Measurements from ENCODE around the gene RARG. TPM values are rescaled to one million over a fixed set of nuclear protein-coding genes. Genes with fewer than 3 reads are reported as not detected.
A peak's percentile ranks its signal among the peaks of the same experiment; 100 is the strongest.

RARG gene
- total and polyA plus RNA-seq, 2 donors (not counting 3 experiments of a cell fraction or from before 2014, with no cell fraction given) = 9.9 to 19.5 TPM

DNA sequence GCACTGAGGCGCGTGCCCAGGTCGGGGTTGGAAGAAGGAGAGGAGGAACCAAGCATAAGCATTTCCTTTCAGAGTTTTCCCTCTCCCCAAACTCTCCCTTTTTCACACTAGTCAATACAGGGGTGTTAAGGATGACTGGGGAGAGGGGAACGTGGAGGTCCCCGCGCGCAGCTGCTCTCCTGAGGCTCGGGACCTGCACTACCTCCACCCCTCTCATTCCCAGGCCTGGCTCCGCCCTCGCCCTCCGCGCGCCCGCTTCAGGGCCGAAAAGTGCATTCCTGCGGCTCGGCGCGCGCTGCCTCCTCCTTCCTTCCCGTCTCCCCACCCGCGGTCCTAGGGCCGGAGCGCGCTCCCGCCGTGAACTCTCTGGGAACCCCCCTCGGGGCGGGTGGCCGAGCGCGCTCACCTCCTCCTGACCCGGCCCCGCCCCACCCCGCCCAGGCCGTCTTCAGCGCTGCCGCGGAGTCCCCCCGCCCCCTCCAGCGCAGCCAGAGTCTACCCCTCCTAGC, 11.3 kb downstream of the RARG start:
- dilution Hi-C loops (cut with MboI; ENCODE audit: extremely low pct_ligation_motif_present, low sequenced_read_pairs) = no loop called here
- Histone ChIP-seq H3K36me3 (ENCODE audit: control insufficient read depth in 2 of 2, extremely low read depth in 1 of 2, insufficient read depth in 2 of 2, low read length in 2 of 2) (no peaks in the 10 kb centered on the region), H3K4me2 (ENCODE audit: insufficient read depth, low read length) (peak overlapping the region; percentile 71), H3K27me3 (ENCODE audit: control insufficient read depth in 2 of 2, insufficient read depth in 2 of 2, low read length in 2 of 2) (no peaks in the 10 kb centered on the region), H2AFZ (ENCODE audit: low read depth, low read length) (peak overlapping the region; percentile 65), H3K79me2 (ENCODE audit: control insufficient read depth, insufficient read depth, low read length) (no peaks in the 10 kb centered on the region), H3K4me3 (replicated peaks in 1 of 3; ENCODE audit: insufficient read depth in 1 of 3, low read depth in 1 of 3, low read length in 3 of 3) (peak overlapping the region; percentile 45 to 66 (median 63)), H3K9me3 (replicated peaks; ENCODE audit: control insufficient read depth, insufficient read depth, low read length) (no peaks in the 10 kb centered on the region), H3K9ac (replicated peaks; ENCODE audit: extremely low read depth, insufficient read depth, low read length) (no peak overlapping the region), H3K4me1 (ENCODE audit: control insufficient read depth, extremely low read depth, insufficient read depth, low read length) (peaks cover 49% of the 10 kb centered on the region), H3K9me1 (replicated peaks; ENCODE audit: control insufficient read depth, extremely low read depth, insufficient read depth, low read length) (no peaks in the 10 kb centered on the region), H3K27ac (ENCODE audit: insufficient read depth, low read depth, low read length) (peak overlapping the region; percentile 88), H4K20me1 (replicated peaks; ENCODE audit: control insufficient read depth, extremely low read depth, insufficient read depth, low read length) (no peaks in the 10 kb centered on the region)
- ChIA-PET CTCF (interaction anchor here (0.6 to 4.2 kb wide), 16 partner anchors 7 to 124 kb away, joined by 3 to 29 read pairs (median 4); partner anchors contain the start of genes AAAS, ESPL1, MYG1 and PFDN5), POLR2A (interaction anchor here (0.5 to 0.6 kb wide), 3 partner anchors 17 to 145 kb away, joined by 3 to 9 read pairs (median 5); no protein-coding TSS in a partner anchor)
- BruUV-seq (replicated peaks) = no TSS peak
- TF ChIP-seq JUN (IDR thresholded peaks at IDR 0.05; ENCODE audit: borderline replicate concordance, insufficient read depth, insufficient read length, low read depth) = no peak
- TF ChIP-seq POLR2A (IDR thresholded peaks at IDR 0.05; ENCODE audit: low read depth, low read length) = peak; percentile 51
- TF ChIP-seq MYC (IDR thresholded peaks at IDR 0.05; ENCODE audit: low read depth, low read length) = no peak
- no peak for TF ChIP-seq EZH2 (IDR thresholded peaks at IDR 0.05; ENCODE audit: borderline replicate concordance, low read depth, low read length, severe bottlenecking)
- peak; percentile 87 for DNase-seq (ENCODE audit: low read depth, low spot score)
- intact Hi-C loops (cut with micrococcal nuclease) = loop anchor here (1.0 to 5.0 kb wide), 6 partner anchors 32 to 282 kb away; partner anchors contain the start of genes AAAS, CSAD, ESPL1 and PFDN5
- FAIRE-seq = peak; percentile 83

DNA sequence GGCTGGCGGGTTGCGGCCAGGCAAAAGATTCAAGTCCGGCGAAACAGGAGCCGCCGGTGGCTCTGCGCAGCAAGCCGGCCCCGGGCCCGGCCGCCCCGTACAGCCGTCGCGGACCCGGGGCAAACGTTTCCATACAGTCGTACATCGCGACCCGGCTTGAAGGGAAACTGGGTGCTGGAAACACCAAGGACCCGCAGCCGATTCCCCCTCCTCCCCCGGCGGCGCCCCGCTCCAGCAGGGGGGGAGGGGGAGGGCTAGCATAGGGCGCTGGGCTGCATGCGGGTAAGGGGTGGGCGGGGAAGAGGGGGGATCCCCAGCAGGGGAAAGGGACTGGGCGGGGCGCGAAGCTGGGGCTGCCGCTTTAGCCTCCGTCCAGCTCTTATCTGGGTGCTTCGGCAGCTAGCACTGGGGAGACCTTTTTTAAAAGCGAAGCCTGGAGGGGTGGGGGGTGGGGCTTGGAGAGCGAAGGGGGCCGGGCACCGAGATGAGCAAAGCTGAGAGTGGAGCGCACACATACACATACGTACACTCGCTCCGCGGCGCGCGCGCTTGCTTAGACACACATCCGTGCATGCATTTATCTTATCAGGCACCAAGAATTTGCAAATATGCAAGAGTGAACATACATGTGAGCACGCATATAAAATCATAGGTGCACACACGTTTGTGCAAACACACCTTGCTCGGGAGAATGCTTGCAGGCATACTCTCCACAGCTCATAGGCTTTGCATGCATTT, 11.9 kb downstream of the RARG start:
- H3K36me3 ChIP-seq (ENCODE audit: control insufficient read depth in 2 of 2, extremely low read depth in 1 of 2, insufficient read depth in 2 of 2, low read length in 2 of 2) = no peaks in the 10 kb centered on the region
- H4K20me1 ChIP-seq (replicated peaks; ENCODE audit: control insufficient read depth, extremely low read depth, insufficient read depth, low read length) = no peaks in the 10 kb centered on the region
- dilution Hi-C loops (cut with MboI; ENCODE audit: extremely low pct_ligation_motif_present, low sequenced_read_pairs) = no loop called here
- H3K27me3 ChIP-seq (ENCODE audit: control insufficient read depth in 2 of 2, insufficient read depth in 2 of 2, low read length in 2 of 2) = no peaks in the 10 kb centered on the region
- no TSS peak for BruUV-seq (replicated peaks)
- no peaks in the 10 kb centered on the region for H3K9me3 ChIP-seq (replicated peaks; ENCODE audit: control insufficient read depth, insufficient read depth, low read length)
- POLR2A ChIA-PET = interaction anchor here (0.6 kb wide), 2 partner anchors 17 to 25 kb away, joined by 3 to 4 read pairs; no protein-coding TSS in a partner anchor
- CTCF ChIA-PET = interaction anchor here (1.0 to 4.2 kb wide), 19 partner anchors 10 to 201 kb away, joined by 3 to 29 read pairs (median 4); partner anchors contain the start of genes AAAS, ESPL1, MYG1 and PFDN5
- intact Hi-C loops (cut with micrococcal nuclease) = loop anchor here (2.0 to 5.0 kb wide), 3 partner anchors 75 to 282 kb away; partner anchors contain the start of genes AAAS, PFDN5 and TARBP2
- peak overlapping the region; percentile 45 to 66 (median 63) for H3K4me3 ChIP-seq (replicated peaks in 1 of 3; ENCODE audit: insufficient read depth in 1 of 3, low read depth in 1 of 3, low read length in 3 of 3)
- TF ChIP-seq GATA2 (IDR thresholded peaks at IDR 0.05; ENCODE audit: insufficient read depth, insufficient read length, low read depth, low read length) (no peak), EZH2 (IDR thresholded peaks at IDR 0.05; ENCODE audit: borderline replicate concordance, low read depth, low read length, severe bottlenecking) (no peak), POLR2A (IDR thresholded peaks at IDR 0.05; ENCODE audit: low read depth, low read length) (peak; percentile 58), JUN (IDR thresholded peaks at IDR 0.05; ENCODE audit: borderline replicate concordance, insufficient read depth, insufficient read length, low read depth) (no peak), MYC (IDR thresholded peaks at IDR 0.05; ENCODE audit: low read depth, low read length) (no peak), POLR2AphosphoS5 (IDR thresholded peaks at IDR 0.05; ENCODE audit: insufficient read depth, low read depth, low read length) (peak; percentile 14)
- TF ChIP-seq, protein P1, sequence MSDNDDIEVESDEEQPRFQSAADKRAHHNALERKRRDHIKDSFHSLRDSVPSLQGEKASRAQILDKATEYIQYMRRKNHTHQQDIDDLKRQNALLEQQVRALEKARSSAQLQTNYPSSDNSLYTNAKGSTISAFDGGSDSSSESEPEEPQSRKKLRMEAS (IDR thresholded peaks at IDR 0.05; ENCODE audit: insufficient read depth, insufficient read length) = no peak
- TF ChIP-seq, protein P2, sequence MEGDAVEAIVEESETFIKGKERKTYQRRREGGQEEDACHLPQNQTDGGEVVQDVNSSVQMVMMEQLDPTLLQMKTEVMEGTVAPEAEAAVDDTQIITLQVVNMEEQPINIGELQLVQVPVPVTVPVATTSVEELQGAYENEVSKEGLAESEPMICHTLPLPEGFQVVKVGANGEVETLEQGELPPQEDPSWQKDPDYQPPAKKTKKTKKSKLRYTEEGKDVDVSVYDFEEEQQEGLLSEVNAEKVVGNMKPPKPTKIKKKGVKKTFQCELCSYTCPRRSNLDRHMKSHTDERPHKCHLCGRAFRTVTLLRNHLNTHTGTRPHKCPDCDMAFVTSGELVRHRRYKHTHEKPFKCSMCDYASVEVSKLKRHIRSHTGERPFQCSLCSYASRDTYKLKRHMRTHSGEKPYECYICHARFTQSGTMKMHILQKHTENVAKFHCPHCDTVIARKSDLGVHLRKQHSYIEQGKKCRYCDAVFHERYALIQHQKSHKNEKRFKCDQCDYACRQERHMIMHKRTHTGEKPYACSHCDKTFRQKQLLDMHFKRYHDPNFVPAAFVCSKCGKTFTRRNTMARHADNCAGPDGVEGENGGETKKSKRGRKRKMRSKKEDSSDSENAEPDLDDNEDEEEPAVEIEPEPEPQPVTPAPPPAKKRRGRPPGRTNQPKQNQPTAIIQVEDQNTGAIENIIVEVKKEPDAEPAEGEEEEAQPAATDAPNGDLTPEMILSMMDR (IDR thresholded peaks at IDR 0.05; ENCODE audit: extremely low read depth in 1 of 2, insufficient read depth in 1 of 2, low read depth in 1 of 2, low read length in 2 of 2) = no peak
- peak overlapping the region; percentile 75 for H3K4me2 ChIP-seq (ENCODE audit: insufficient read depth, low read length)
- H3K9ac ChIP-seq (replicated peaks; ENCODE audit: extremely low read depth, insufficient read depth, low read length) = peak overlapping the region; percentile 40
- no peaks in the 10 kb centered on the region for H3K79me2 ChIP-seq (ENCODE audit: control insufficient read depth, insufficient read depth, low read length)
- H3K4me1 ChIP-seq (ENCODE audit: control insufficient read depth, extremely low read depth, insufficient read depth, low read length) = peaks cover 55% of the 10 kb centered on the region
- peak overlapping the region; percentile 93 for H2AFZ ChIP-seq (ENCODE audit: low read depth, low read length)
- FAIRE-seq (peak; percentile 28), DNase-seq (ENCODE audit: low read depth, low spot score) (peak; percentile 79)
- no peak overlapping the region for H3K27ac ChIP-seq (ENCODE audit: insufficient read depth, low read depth, low read length)
- no peaks in the 10 kb centered on the region for H3K9me1 ChIP-seq (replicated peaks; ENCODE audit: control insufficient read depth, extremely low read depth, insufficient read depth, low read length)
